HG03039 (cell line): ENCODE data around the gene RRP8.

Experiments used
- ATAC-seq: cut with Tn5 transposase; IDR thresholded peaks from one replicate; pipeline ENCODE4 v1.9.1; 2021; ENCODE audit warnings: mild to moderate bottlenecking, moderate library complexity; ENCODE audit not compliant: unreplicated experiment

Gene RRP8

GRCh38 chr11:6633422-6634408 lies 30.3 kb upstream of the RRP8 start:
- ATAC-seq: no peak

GRCh38 chr11:6632116-6633073 lies 29.0 kb upstream of the RRP8 start:
- no peak for ATAC-seq

- ATAC-seq: no peak
Observed at GRCh38 chr11:6631361-6631890, 28.0 kb upstream of the RRP8 start.

GRCh38 chr11:6630632-6631291 lies 27.3 kb upstream of the RRP8 start:
- ATAC-seq: no peak

GRCh38 chr11:6629892-6630631 lies 26.6 kb upstream of the RRP8 start:
- no peak for ATAC-seq

GRCh38 chr11:6629573-6629891 lies 26.1 kb upstream of the RRP8 start:
- no peak for ATAC-seq

- ATAC-seq: no peak
Observed at GRCh38 chr11:6628526-6628925, 25.1 kb upstream of the RRP8 start.

- ATAC-seq: no peak
Observed at GRCh38 chr11:6627762-6628241, 24.4 kb upstream of the RRP8 start.

GRCh38 chr11:6626971-6627761 lies 23.8 kb upstream of the RRP8 start:
- ATAC-seq: no peak

- ATAC-seq: no peak
Observed at GRCh38 chr11:6625832-6626420, 22.5 kb upstream of the RRP8 start.

GRCh38 chr11:6625156-6625831 lies 21.9 kb upstream of the RRP8 start:
- ATAC-seq: no peak

GRCh38 chr11:6623391-6624363 lies 20.3 kb upstream of the RRP8 start:
- ATAC-seq: no peak

- no peak for ATAC-seq
Observed at GRCh38 chr11:6622261-6623171, 19.1 kb upstream of the RRP8 start.

GRCh38 chr11:6621711-6622211 lies 18.3 kb upstream of the RRP8 start:
- ATAC-seq: no peak

- ATAC-seq: no peak
Observed at GRCh38 chr11:6620636-6621035, 17.2 kb upstream of the RRP8 start.
